A673 (cell line): ENCODE data around the gene PSPN. TPM values are rescaled to one million over a fixed set of nuclear protein-coding genes. Genes with fewer than 3 reads are reported as not detected.

Experiments
- BruUV-seq: library from RNA; stranded (reverse); fragments of 400-500 nt; replicated peaks from 2 replicates; lab custom pipeline; 2021; lab: Mats Ljungman, UMichigan
- CTCF ChIA-PET: fragments of 300-600 bp; sonication (Branson Sonifier 250); formaldehyde crosslinking; loops from one replicate; lab custom pipeline; 2022; ENCODE audit warnings: antibody characterized with exemption; lab: Charles Lee
- POLR2A ChIA-PET: fragments of 300-600 bp; sonication (Branson Sonifier 250); formaldehyde crosslinking; loops from one replicate; lab custom pipeline; 2022; ENCODE audit warnings: antibody characterized with exemption; ENCODE audit not compliant: low non-redundant PET; lab: Charles Lee
- DNase-seq: peaks from one replicate; pipeline ENCODE4 v3.0.0-alpha.2; 2015; ENCODE audit warnings: low spot score
- H3K27ac ChIP-seq: fragments of 200-600 bp; sonication (generic); 2 replicates; pipeline ENCODE4 v1.5.1; 2016; ENCODE audit warnings: mixed run types, low read depth, mild to moderate bottlenecking, mixed read lengths, antibody characterized with exemption, low read length; ENCODE audit not compliant: poor library complexity, severe bottlenecking
- H3K27me3 ChIP-seq: fragments of 200-600 bp; sonication (generic); replicated peaks from 2 replicates; pipeline ENCODE4 v1.6.1; 2017; ENCODE audit warnings: mixed run types, low read depth, mild to moderate bottlenecking, mixed read lengths, antibody characterized with exemption, low read length; ENCODE audit not compliant: insufficient read depth, poor library complexity
- H3K36me3 ChIP-seq: fragments of 200-600 bp; sonication (generic); 2 replicates; pipeline ENCODE4 v1.6.1; 2016; ENCODE audit warnings: mixed run types, mild to moderate bottlenecking, mixed read lengths, antibody characterized with exemption, low read length; ENCODE audit not compliant: insufficient read depth, poor library complexity, severe bottlenecking
- H3K4me1 ChIP-seq: fragments of 200-600 bp; sonication (generic); 2 replicates; pipeline ENCODE4 v1.6.1; 2017; ENCODE audit warnings: mixed run types, mild to moderate bottlenecking, mixed read lengths, antibody characterized with exemption, low read length; ENCODE audit not compliant: insufficient read depth, poor library complexity, severe bottlenecking
- H3K4me3 ChIP-seq: fragments of 200-600 bp; sonication (generic); 2 replicates; pipeline ENCODE4 v1.5.1; 2016; ENCODE audit warnings: low read depth, mixed run types, mild to moderate bottlenecking, mixed read lengths, low read length; ENCODE audit not compliant: poor library complexity, severe bottlenecking
- H3K9me3 ChIP-seq: fragments of 200-600 bp; sonication (generic); 2 replicates; pipeline ENCODE4 v1.6.1; 2016; ENCODE audit warnings: mixed run types, low read depth, mild to moderate bottlenecking, mixed read lengths, antibody characterized with exemption, low read length; ENCODE audit not compliant: poor library complexity, severe bottlenecking
- EZH2 ChIP-seq: fragments of 200-600 bp; sonication (generic); IDR thresholded peaks from 2 replicates; pipeline ENCODE4 v1.6.1; 2017; ENCODE audit warnings: borderline replicate concordance, low read depth, mild to moderate bottlenecking, mixed read lengths, antibody characterized with exemption, low read length; ENCODE audit not compliant: poor library complexity, severe bottlenecking
- intact Hi-C: fragments of 100-400 bp; cut with micrococcal nuclease; formaldehyde crosslinking; loops from one replicate; pipeline ENCODE4 v1.10.0; 2022; ENCODE audit not compliant: unreplicated experiment
- total RNA-seq: library from RNA; stranded (reverse); gene quantifications from 2 replicates; pipeline ENCODE4 v1.2.3, GENCODE V29; 2021
- TF ChIP-seq, protein P1 (sequence below): fragments of 300-800, 200-600 bp; sonication (generic); conservative IDR thresholded peaks from 2 replicates; pipeline ENCODE4 v1.5.1; 2017; ENCODE audit warnings: low read depth, mild to moderate bottlenecking, antibody characterized with exemption, low read length, moderate library complexity, mixed read lengths

The PSPN gene
- total RNA-seq, 1 experiment from 2014 or later, result 3.4 TPM

DNA sequence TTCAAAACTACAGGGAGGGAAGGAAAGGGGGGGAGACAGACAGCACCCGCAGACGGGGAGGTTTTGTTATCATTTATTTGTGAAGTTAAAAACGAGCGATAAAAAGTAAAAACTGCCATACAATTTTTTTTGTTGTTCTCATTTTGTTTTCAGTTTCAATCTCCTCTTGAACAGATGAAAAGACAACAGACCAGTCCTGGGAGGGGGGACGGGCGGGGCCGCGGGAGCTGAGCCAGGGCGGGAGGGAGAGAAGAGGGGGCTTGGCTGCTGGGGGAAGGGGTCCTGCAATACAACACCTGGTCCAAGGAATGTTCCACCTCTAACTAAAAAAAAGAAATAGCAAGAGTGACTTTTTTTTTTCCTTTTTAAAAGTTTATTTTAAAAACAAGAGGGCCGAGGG, 37.6 kb upstream of the PSPN start:
- ChIA-PET CTCF (no interaction called here), POLR2A (no interaction called here)
- Histone ChIP-seq H3K27me3 (no peaks in the 10 kb centered on the region), H3K9me3 (no peaks in the 10 kb centered on the region), H3K27ac (no peak overlapping the region), H3K36me3 (peaks cover 53% of the 10 kb centered on the region), H3K4me3 (no peak overlapping the region), H3K4me1 (no peaks in the 10 kb centered on the region)
- intact Hi-C loops, result no loop called here
- no peak for TF ChIP-seq EZH2
- TF ChIP-seq, protein P1, sequence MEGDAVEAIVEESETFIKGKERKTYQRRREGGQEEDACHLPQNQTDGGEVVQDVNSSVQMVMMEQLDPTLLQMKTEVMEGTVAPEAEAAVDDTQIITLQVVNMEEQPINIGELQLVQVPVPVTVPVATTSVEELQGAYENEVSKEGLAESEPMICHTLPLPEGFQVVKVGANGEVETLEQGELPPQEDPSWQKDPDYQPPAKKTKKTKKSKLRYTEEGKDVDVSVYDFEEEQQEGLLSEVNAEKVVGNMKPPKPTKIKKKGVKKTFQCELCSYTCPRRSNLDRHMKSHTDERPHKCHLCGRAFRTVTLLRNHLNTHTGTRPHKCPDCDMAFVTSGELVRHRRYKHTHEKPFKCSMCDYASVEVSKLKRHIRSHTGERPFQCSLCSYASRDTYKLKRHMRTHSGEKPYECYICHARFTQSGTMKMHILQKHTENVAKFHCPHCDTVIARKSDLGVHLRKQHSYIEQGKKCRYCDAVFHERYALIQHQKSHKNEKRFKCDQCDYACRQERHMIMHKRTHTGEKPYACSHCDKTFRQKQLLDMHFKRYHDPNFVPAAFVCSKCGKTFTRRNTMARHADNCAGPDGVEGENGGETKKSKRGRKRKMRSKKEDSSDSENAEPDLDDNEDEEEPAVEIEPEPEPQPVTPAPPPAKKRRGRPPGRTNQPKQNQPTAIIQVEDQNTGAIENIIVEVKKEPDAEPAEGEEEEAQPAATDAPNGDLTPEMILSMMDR, result no peak
- no TSS peak for BruUV-seq
- DNase-seq, result no peak

DNA sequence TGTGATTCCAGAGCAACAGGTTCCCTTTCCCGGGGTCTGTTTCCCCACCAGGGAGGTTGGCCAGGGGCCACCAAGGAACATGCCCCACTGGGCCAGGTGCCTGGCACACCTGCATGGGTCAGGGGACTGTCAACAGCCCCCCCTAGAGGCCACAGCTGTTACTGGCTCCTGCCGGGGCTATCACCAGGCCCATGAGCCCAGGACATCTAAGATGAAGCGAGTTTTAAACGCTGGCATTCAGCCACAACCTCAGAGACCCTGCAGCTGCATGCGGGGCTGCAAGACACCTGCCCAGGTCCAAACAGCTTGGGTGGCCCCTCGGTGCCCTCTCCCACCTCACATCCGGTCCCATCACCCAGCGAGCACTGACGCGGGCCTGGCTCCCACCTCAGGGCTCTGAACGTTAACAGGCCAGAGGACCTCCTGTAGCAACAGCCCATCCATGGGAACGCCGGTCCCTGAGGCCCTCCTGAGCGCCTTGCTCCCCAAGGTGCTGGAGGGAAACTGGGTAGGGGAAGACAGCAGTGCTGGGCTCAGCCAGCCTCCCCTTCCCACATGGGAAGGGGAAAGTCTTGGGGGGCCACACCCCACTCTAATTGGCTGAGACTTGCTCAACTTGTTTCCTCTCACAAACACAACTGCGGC, 36.8 kb upstream of the PSPN start:
- TF ChIP-seq EZH2, result no peak
- TF ChIP-seq, protein P1, result peak; percentile 70
- ChIA-PET CTCF (no interaction called here), POLR2A (no interaction called here)
- no peaks in the 10 kb centered on the region for H3K27me3 ChIP-seq
- no peaks in the 10 kb centered on the region for H3K4me1 ChIP-seq
- DNase-seq, result peak; percentile 39
- H3K4me3 ChIP-seq, result no peak overlapping the region
- intact Hi-C loops, result no loop called here
- no peak overlapping the region for H3K27ac ChIP-seq
- H3K9me3 ChIP-seq, result no peaks in the 10 kb centered on the region
- peaks cover 46% of the 10 kb centered on the region for H3K36me3 ChIP-seq
- no TSS peak for BruUV-seq

DNA sequence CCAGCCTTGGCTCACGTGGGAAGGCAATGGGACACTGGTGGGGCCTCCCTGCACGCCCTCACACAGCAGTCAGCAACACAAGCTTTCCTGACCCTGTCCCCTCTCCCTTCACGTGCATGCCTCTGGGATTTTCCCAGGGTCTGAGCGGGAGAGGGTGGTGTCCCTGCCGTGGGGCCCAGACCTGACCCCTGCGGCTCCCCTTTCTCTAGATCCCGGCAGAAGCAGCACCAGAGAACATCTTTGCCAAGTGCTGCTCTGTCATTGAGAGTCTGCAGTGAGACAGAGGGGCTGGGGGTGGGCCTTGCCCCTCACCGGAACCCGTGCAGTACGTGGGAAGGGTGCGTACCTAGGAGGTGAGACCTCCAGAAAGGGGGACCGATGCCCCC, 36.3 kb upstream of the PSPN start:
- CTCF ChIA-PET, result no interaction called here
- BruUV-seq, result no TSS peak

More for the DNA sequence above, 36.3 kb upstream of the PSPN start:
- Histone ChIP-seq H3K27me3 (no peaks in the 10 kb centered on the region), H3K9me3 (no peaks in the 10 kb centered on the region), H3K4me3 (no peak overlapping the region), H3K36me3 (peaks cover 41% of the 10 kb centered on the region), H3K27ac (no peak overlapping the region), H3K4me1 (no peaks in the 10 kb centered on the region)
- no peak for DNase-seq
- intact Hi-C loops, result no loop called here
- POLR2A ChIA-PET, result no interaction called here
- TF ChIP-seq, protein P1, result no peak
- TF ChIP-seq EZH2, result no peak
